ENCODE data around the gene HDAC9. TPM values are rescaled to one million over a fixed set of nuclear protein-coding genes. Genes with fewer than 3 reads are reported as not detected.

HDAC9 gene
- total and polyA plus RNA-seq, 11 donors = 4.8 to 62.9 (median 30.6) TPM

DNA sequence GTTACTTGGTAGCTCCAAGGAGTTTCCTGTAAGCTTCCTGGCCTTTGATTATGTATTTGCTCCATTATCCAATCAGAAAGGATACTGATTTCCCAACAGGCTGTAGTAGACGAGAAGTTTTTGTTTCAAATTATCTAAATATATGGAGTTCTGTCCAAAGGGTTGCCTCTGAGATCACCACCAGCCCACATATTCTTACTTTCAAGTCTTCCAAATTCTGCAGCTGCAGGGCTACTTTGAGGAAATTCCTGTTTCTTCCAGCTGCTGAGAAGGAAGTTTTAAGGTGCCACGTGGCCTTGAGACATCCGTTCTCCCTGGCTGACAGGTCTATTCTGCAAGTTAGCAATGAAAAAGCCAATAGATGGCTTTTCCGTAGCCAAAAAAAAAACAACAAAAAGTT is 335.9 kb downstream of the HDAC9 start:
- no peak for ATAC-seq

GRCh38 chr7:18831943-18832342 is 336.4 kb downstream of the HDAC9 start:
- Histone ChIP-seq H3K27me3 (no peaks in the 10 kb centered on the region), H3K9me3 (no peaks in the 10 kb centered on the region), H3K4me3 (no peak overlapping the region), H3K36me3 (no peaks in the 10 kb centered on the region), H3K4me1 (peaks cover 0 to 9% (median 0%) of the 10 kb centered on the region in 12 donors), H3K27ac (no peak overlapping the region)
- DNase-seq = no peak
- no peak for ATAC-seq
- TF ChIP-seq, protein P1, sequence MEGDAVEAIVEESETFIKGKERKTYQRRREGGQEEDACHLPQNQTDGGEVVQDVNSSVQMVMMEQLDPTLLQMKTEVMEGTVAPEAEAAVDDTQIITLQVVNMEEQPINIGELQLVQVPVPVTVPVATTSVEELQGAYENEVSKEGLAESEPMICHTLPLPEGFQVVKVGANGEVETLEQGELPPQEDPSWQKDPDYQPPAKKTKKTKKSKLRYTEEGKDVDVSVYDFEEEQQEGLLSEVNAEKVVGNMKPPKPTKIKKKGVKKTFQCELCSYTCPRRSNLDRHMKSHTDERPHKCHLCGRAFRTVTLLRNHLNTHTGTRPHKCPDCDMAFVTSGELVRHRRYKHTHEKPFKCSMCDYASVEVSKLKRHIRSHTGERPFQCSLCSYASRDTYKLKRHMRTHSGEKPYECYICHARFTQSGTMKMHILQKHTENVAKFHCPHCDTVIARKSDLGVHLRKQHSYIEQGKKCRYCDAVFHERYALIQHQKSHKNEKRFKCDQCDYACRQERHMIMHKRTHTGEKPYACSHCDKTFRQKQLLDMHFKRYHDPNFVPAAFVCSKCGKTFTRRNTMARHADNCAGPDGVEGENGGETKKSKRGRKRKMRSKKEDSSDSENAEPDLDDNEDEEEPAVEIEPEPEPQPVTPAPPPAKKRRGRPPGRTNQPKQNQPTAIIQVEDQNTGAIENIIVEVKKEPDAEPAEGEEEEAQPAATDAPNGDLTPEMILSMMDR (IDR thresholded peaks at IDR 0.05) = no peak
- TF ChIP-seq POLR2A (IDR thresholded peaks at IDR 0.05) = no peak
- intact Hi-C loops (cut with DNase I) = no loop called here
- 66 to 76% (median 69%) methylated on average over 2 of the region's 2 CpGs for WGBS, 4 donors

More for the DNA sequence above, 335.9 kb downstream of the HDAC9 start:
- Histone ChIP-seq H3K4me1 (peaks cover 0 to 9% (median 0%) of the 10 kb centered on the region in 12 donors), H3K27ac (no peak overlapping the region), H3K36me3 (no peaks in the 10 kb centered on the region), H3K9me3 (no peaks in the 10 kb centered on the region), H3K27me3 (no peaks in the 10 kb centered on the region), H3K4me3 (no peak overlapping the region)
- DNase-seq = peak in 1 of 5 donors; percentile 10
- 43 to 58% (median 49%) methylated on average over 4 of the region's 4 CpGs for WGBS, 4 donors
- TF ChIP-seq, protein P1 (IDR thresholded peaks at IDR 0.05) = no peak
- TF ChIP-seq POLR2A (IDR thresholded peaks at IDR 0.05) = no peak
- intact Hi-C loops (cut with DNase I) = no loop called here

- no peak for ATAC-seq
- H3K27ac ChIP-seq = no peak overlapping the region
- H3K4me3 ChIP-seq = no peak overlapping the region
- no peak for TF ChIP-seq POLR2A (IDR thresholded peaks at IDR 0.05)
- TF ChIP-seq, protein P1 (IDR thresholded peaks at IDR 0.05) = no peak
- no peaks in the 10 kb centered on the region for H3K9me3 ChIP-seq
- WGBS, 4 donors = 89 to 95% (median 93%) methylated on average over 8 of the region's 8 CpGs
- H3K36me3 ChIP-seq = no peaks in the 10 kb centered on the region
- no peak for DNase-seq
- peaks cover 0 to 9% (median 0%) of the 10 kb centered on the region in 12 donors for H3K4me1 ChIP-seq
- intact Hi-C loops (cut with DNase I) = no loop called here
- H3K27me3 ChIP-seq = no peaks in the 10 kb centered on the region
Measured at GRCh38 chr7:18834577-18834976, 339.0 kb downstream of the HDAC9 start.

- Histone ChIP-seq H3K27me3 (no peaks in the 10 kb centered on the region), H3K27ac (no peak overlapping the region), H3K36me3 (no peaks in the 10 kb centered on the region), H3K9me3 (no peaks in the 10 kb centered on the region), H3K4me3 (no peak overlapping the region), H3K4me1 (peaks cover 0 to 9% (median 0%) of the 10 kb centered on the region in 12 donors)
- DNase-seq = no peak
- WGBS, 4 donors = 62 to 76% (median 71%) methylated on average over 7 of the region's 7 CpGs
- TF ChIP-seq POLR2A (IDR thresholded peaks at IDR 0.05) = no peak
- TF ChIP-seq, protein P1 (IDR thresholded peaks at IDR 0.05) = no peak
- no peak for ATAC-seq
- intact Hi-C loops (cut with DNase I) = no loop called here
Measured at GRCh38 chr7:18835001-18835690, 339.6 kb downstream of the HDAC9 start.
